GM12878 (cell line): Measurements from ENCODE around the gene IMP3. TPM values are rescaled to one million over a fixed set of nuclear protein-coding genes. Genes with fewer than 3 reads are reported as not detected.

Experiments
- ATAC-seq: fragments of 200-7000 bp; cut with Tn5 transposase; 3 replicates; pipeline ENCODE4 v1.9.1; 2020; ENCODE audit warnings: mild to moderate bottlenecking, moderate library complexity
- BruUV-seq: library from RNA; stranded (reverse); fragments of 400-500 nt; replicated peaks from 2 replicates; lab custom pipeline; 2021; lab: Mats Ljungman, UMichigan
- CTCF ChIA-PET: fragments of 300-600 bp; sonication (Branson Sonifier 250); formaldehyde crosslinking; extraction: SDS; loops from one replicate; lab custom pipeline; 2021; ENCODE audit warnings: inconsistent platforms; lab: Yijun Ruan, JAX
- POLR2A ChIA-PET: fragments of 350-600 bp; formaldehyde crosslinking; extraction: SDS; loops from one replicate; lab custom pipeline; 2021; ENCODE audit warnings: inconsistent platforms; lab: Charles Lee
- RAD21 ChIA-PET: fragments of 300-600 bp; sonication (Branson Sonifier 250); formaldehyde crosslinking; loops from one replicate; lab custom pipeline; 2023; ENCODE audit warnings: antibody characterized with exemption; ENCODE audit not compliant: unreplicated experiment; lab: Charles Lee
- SMC1A ChIA-PET: fragments of 300-600 bp; sonication (Branson Sonifier 250); formaldehyde crosslinking; loops from one replicate; lab custom pipeline; 2023; ENCODE audit not compliant: unreplicated experiment, uncharacterized antibody; lab: Charles Lee
- DNase-seq: peaks from one replicate; pipeline ENCODE4 v3.0.0-alpha.2; 2011; ENCODE audit warnings: low read depth, low spot score
- FAIRE-seq: peaks from 3 replicates; lab custom pipeline; 2011; peaks lifted over from hg19 to GRCh38; lab: Jason Lieb, UNC
- H2AFZ ChIP-seq: 2 replicates; pipeline ENCODE4 v1.6.0; 2011; ENCODE audit warnings: low read depth, low read length, control low read depth; ENCODE audit not compliant: control insufficient read depth
- H3K27ac ChIP-seq: 2 replicates; pipeline ENCODE4 v1.5.1; 2011; ENCODE audit warnings: control low read depth; ENCODE audit not compliant: control insufficient read depth, insufficient read depth
- H3K27me3 ChIP-seq, 2 experiments: replicated peaks in 1 of 2; 2 replicates each; pipeline versions ENCODE4 v1.6.0 to v1.6.1; 2011; ENCODE audit warnings: low read length in 1 of 2; ENCODE audit not compliant: control insufficient read depth in 2 of 2, insufficient read depth in 2 of 2
- H3K36me3 ChIP-seq, 2 experiments: 2 replicates each; pipeline ENCODE4 v1.5.1; 2011; ENCODE audit warnings: low read length in 1 of 2; ENCODE audit not compliant: control insufficient read depth in 2 of 2, insufficient read depth in 2 of 2
- H3K4me1 ChIP-seq: 2 replicates; pipeline ENCODE4 v1.6.1; 2011; ENCODE audit warnings: mild to moderate bottlenecking, low read length, moderate library complexity, mixed read lengths; ENCODE audit not compliant: control insufficient read depth, insufficient read depth
- H3K4me2 ChIP-seq: 2 replicates; pipeline ENCODE4 v1.6.0; 2011; ENCODE audit warnings: control low read depth; ENCODE audit not compliant: control insufficient read depth, insufficient read depth
- H3K4me3 ChIP-seq: fragments of 200-600 bp; sonication (generic); 2 replicates; pipeline ENCODE4 v1.5.1; 2016
- H3K79me2 ChIP-seq: 2 replicates; pipeline ENCODE4 v1.6.0; 2011; ENCODE audit warnings: low read length; ENCODE audit not compliant: control insufficient read depth, insufficient read depth
- H3K9ac ChIP-seq: 2 replicates; pipeline ENCODE4 v1.8.0; 2011; ENCODE audit warnings: low read length, control low read depth, mixed read lengths; ENCODE audit not compliant: control insufficient read depth, insufficient read depth
- H3K9me3 ChIP-seq: replicated peaks from 3 replicates; pipeline ENCODE4 v1.5.1; 2011; ENCODE audit warnings: mild to moderate bottlenecking, low read length; ENCODE audit not compliant: control insufficient read depth, insufficient read depth
- H4K20me1 ChIP-seq: 2 replicates; pipeline ENCODE4 v1.6.0; 2011; ENCODE audit not compliant: control insufficient read depth, insufficient read depth
- BCL11A ChIP-seq: IDR thresholded peaks from 2 replicates; pipeline ENCODE4 v1.6.1; 2011; ENCODE audit warnings: low read depth, low read length
- DPF2 ChIP-seq: fragments of 450-650 bp; IDR thresholded peaks from 2 replicates; pipeline ENCODE4 v1.6.1; 2017; ENCODE audit warnings: mild to moderate bottlenecking
- ETV6 ChIP-seq, 2 experiments: fragments of 450-650 bp in 1 of 2; IDR thresholded peaks in 1 of 2; conservative IDR thresholded peaks in 1 of 2; 2 replicates each; pipeline ENCODE4 v1.6.1; 2014; ENCODE audit warnings: antibody characterized with exemption in 1 of 2, borderline replicate concordance in 1 of 2, low read depth in 1 of 2, mild to moderate bottlenecking in 1 of 2, moderate library complexity in 1 of 2
- FOXM1 ChIP-seq: IDR thresholded peaks from 2 replicates; pipeline ENCODE4 v1.6.1; 2012; ENCODE audit warnings: low read depth, mild to moderate bottlenecking, inconsistent platforms, low read length, moderate library complexity
- JUNB ChIP-seq: IDR thresholded peaks from 2 replicates; pipeline ENCODE4 v1.6.1; 2016; ENCODE audit warnings: antibody characterized with exemption, mild to moderate bottlenecking
- KDM1A ChIP-seq: fragments of 200-600 bp; sonication (generic); IDR thresholded peaks from 2 replicates; pipeline ENCODE4 v1.6.1; 2016; ENCODE audit warnings: borderline replicate concordance
- KLF5 ChIP-seq: fragments of 450-650 bp; IDR thresholded peaks from 2 replicates; pipeline ENCODE4 v1.6.1; 2014; ENCODE audit warnings: mild to moderate bottlenecking; ENCODE audit not compliant: partially characterized antibody
- NR2F1 ChIP-seq: fragments of 450-650 bp; conservative IDR thresholded peaks from 2 replicates; pipeline ENCODE4 v1.6.1; 2017; ENCODE audit warnings: mild to moderate bottlenecking
- POLR2AphosphoS2 ChIP-seq: IDR thresholded peaks from 2 replicates; pipeline ENCODE4 v1.6.1; 2011; ENCODE audit warnings: low read depth, mild to moderate bottlenecking, low read length, improper control_type of control experiment, moderate library complexity
- RCOR1 ChIP-seq: conservative IDR thresholded peaks from 2 replicates; pipeline ENCODE4 v1.6.1; 2012; ENCODE audit warnings: low read depth, low read length, improper control_type of control experiment
- RELB ChIP-seq: fragments of 450-650 bp; IDR thresholded peaks from 2 replicates; pipeline ENCODE4 v1.6.1; 2017; ENCODE audit warnings: low read depth, mild to moderate bottlenecking, moderate library complexity
- SIX5 ChIP-seq: IDR thresholded peaks from 2 replicates; pipeline ENCODE4 v1.6.1; 2011; ENCODE audit warnings: mild to moderate bottlenecking, low read depth, low read length, moderate library complexity; ENCODE audit not compliant: severe bottlenecking
- SMAD5 ChIP-seq: IDR thresholded peaks from 2 replicates; pipeline ENCODE4 v1.6.1; 2016; ENCODE audit warnings: antibody characterized with exemption, low read depth
- SPI1 ChIP-seq: IDR thresholded peaks from 2 replicates; pipeline ENCODE4 v1.6.1; 2011; ENCODE audit warnings: low read depth, mild to moderate bottlenecking, low read length, moderate library complexity, borderline replicate concordance; ENCODE audit not compliant: insufficient read depth
- TBL1XR1 ChIP-seq: IDR thresholded peaks from 2 replicates; pipeline ENCODE4 v1.6.1; 2012; ENCODE audit warnings: low read depth, low read length, improper control_type of control experiment
- TCF12 ChIP-seq: IDR thresholded peaks from 2 replicates; pipeline ENCODE4 v1.6.1; 2011; ENCODE audit warnings: low read depth, mild to moderate bottlenecking, low read length
- ZNF217 ChIP-seq: fragments of 450-650 bp; IDR thresholded peaks from 2 replicates; pipeline ENCODE4 v1.6.1; 2017; ENCODE audit warnings: antibody characterized with exemption, mild to moderate bottlenecking
- WGBS: methylation state at CpG from one replicate; pipeline ENCODE4 v1.1.6; 2016; ENCODE audit warnings: low lambda C conversion rate; ENCODE audit not compliant: insufficient replicate concordance, insufficient coverage; ENCODE audit errors: missing lambda C conversion rate; 5-methylcytosine and 5-hydroxymethylcytosine counted together
- in situ Hi-C: fragments of 300-500 bp; cut with MboI; formaldehyde crosslinking; loops from 9 replicates; pipeline ENCODE4 v1.14.3; 2018; ENCODE audit warnings: mixed read lengths
- intact Hi-C: fragments of 100-400 bp; cut with micrococcal nuclease; formaldehyde crosslinking; loops from one replicate; pipeline ENCODE4 v1.14.2; 2022; ENCODE audit not compliant: unreplicated experiment
- polyA plus RNA-seq, 11 experiments: library from polyadenylated mRNA; depleted of rRNA in 4 of 11; unstranded in 6 of 11; stranded (reverse) in 5 of 11; fragments of >200 nt; fragmentation: Nextera tagmentation in 4 of 11; fragmentation: Illumina TruSeq in 1 of 11; extraction: Ambion mirVana in 4 of 11; extraction: Trizol in 1 of 11; gene quantifications; 1 replicate in 1 of 11; 2 replicates in 10 of 11; pipeline versions ENCODE4 v1.2.1 to v1.2.3, GENCODE V29; 2011 to 2016; ENCODE audit warnings: inconsistent platforms in 2 of 11, missing spikeins in 2 of 11, low read depth in 1 of 11
- total RNA-seq, 4 experiments: library from RNA; depleted of rRNA in 3 of 4; stranded (reverse); fragments of >200 nt in 3 of 4; fragmentation: Illumina TruSeq in 1 of 4; extraction: Trizol in 1 of 4; gene quantifications; 2 replicates each; pipeline versions ENCODE4 v1.2.1 to v1.2.3, GENCODE V29; 2013 to 2021
- TF ChIP-seq, protein P1 (sequence below): IDR thresholded peaks from 2 replicates; pipeline ENCODE4 v1.6.1; 2011; ENCODE audit warnings: low read depth, mild to moderate bottlenecking, low read length, moderate library complexity, borderline replicate concordance; ENCODE audit errors: extremely low read depth
- TF ChIP-seq, protein P2 (sequence below), 3 experiments: IDR thresholded peaks in 2 of 3; conservative IDR thresholded peaks in 1 of 3; 2 replicates each; pipeline ENCODE4 v1.5.1; 2011; ENCODE audit warnings: low read depth in 3 of 3, low read length in 3 of 3, mild to moderate bottlenecking in 3 of 3, control low read depth in 2 of 3, moderate library complexity in 2 of 3, inconsistent platforms in 1 of 3, mixed read lengths in 1 of 3; ENCODE audit not compliant: control insufficient read depth in 2 of 3, insufficient read depth in 1 of 3; ENCODE audit errors: extremely low read depth in 1 of 3

Gene IMP3
- total and polyA plus RNA-seq, 10 of the 15 experiments (the other 5 are each of a cell fraction or from before 2014, with no cell fraction given): 13.3 to 208 (median 85.2) TPM

DNA sequence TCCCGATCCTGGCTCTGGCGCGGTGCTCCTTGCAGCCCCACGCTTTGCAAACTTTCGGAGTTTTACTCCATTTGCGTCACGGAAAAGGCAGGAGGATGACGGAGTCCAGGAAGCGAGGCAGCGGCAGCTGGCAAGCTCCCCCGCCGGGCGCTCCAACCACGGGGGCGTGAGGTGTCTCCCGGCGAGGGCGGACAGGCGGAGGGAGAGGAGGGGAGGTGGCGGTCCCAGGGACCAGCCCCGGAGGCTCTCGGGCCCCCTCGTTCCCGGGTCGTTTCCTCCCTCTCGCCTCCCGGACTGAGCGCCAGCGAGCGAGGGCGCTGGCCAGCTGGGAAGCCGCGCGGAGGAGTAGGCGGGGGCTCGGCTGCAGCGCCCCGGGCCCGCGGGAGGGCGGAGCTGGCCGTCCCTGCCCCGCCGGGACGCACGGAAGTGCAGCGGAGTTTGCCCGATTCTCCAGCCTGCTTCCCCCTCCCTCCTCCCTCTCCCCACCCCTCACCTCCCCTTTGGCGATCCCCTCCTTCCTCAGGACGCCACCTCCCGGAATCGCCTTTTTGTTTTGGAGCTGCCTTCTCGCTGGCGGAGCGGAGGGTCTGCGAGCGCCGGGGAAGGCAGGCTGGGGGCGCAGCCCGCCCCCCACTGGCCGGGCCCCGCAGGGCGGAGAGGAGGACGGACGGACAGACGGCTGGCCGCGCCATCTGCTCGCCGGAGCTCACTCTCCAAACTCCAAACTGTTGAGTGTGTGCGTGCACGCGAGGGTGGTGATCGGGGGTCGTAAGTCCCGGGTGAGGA is 7.5 kb upstream of the IMP3 start, which contains the start of gene SNX33:
Gene SNX33, plus strand, starts transcription at position 543 of the 786 bp plus-strand sequence. CDS start 1,191 bp downstream, outside the sequence.
- POLR2A ChIA-PET: interaction anchor here (0.6 to 2.0 kb wide), 8 partner anchors 8 to 869 kb away, joined by 3 to 12 read pairs (median 4); partner anchors contain the start of genes IMP3, MAN2C1 and SNUPN
- Histone ChIP-seq H3K4me3 (peak within 1 kb of the TSS; percentile 91), H3K4me2 (peak within 1 kb of the TSS; percentile 94), H3K27me3 (peaks cover 0 to 2% of the 10 kb centered on the region in 2 experiments; a peak in 2 of 4 replicates), H3K4me1 (0 out of 2 replicates have a peak, but pooled peaks cover 2% of the 10 kb centered on the region), H3K36me3 (no peaks in the 10 kb centered on the region), H3K9me3 (no peaks in the 10 kb centered on the region), H2AFZ (peak within 1 kb of the TSS; percentile 85), H3K79me2 (no peaks in the 10 kb centered on the region), H3K9ac (peak within 1 kb of the TSS; percentile 62), H4K20me1 (no peaks in the 10 kb centered on the region), H3K27ac (no peak within 1 kb of the TSS)
- FAIRE-seq: no peak
- RAD21 ChIA-PET: interaction anchor here (0.9 to 2.6 kb wide), 7 partner anchors 22 to 280 kb away, joined by 3 to 10 read pairs (median 5); partner anchors contain the start of genes MAN2C1 and SNUPN
- intact Hi-C loops: loop anchor here (10.0 kb wide), 1 partner anchor 713 kb away; the partner anchor contains the start of gene COX5A
- no peak for DNase-seq
- CTCF ChIA-PET: interaction anchor here (0.6 to 2.9 kb wide), 15 partner anchors 8 to 653 kb away, joined by 3 to 27 read pairs (median 4); partner anchors contain the start of genes IMP3, MAN2C1 and SNUPN
- 2% methylated on average over 65 of the region's 76 CpGs for WGBS
- BruUV-seq: no TSS peak
- peak; percentile 81 for ATAC-seq
- in situ Hi-C loops: no loop called here
- SMC1A ChIA-PET: interaction anchor here (1.0 to 1.9 kb wide), 5 partner anchors 22 to 280 kb away, joined by 3 to 10 read pairs (median 4); partner anchors contain the start of genes MAN2C1 and SNUPN
- TF ChIP-seq KLF5: no peak
- TF ChIP-seq TCF12: 0 out of 2 replicates have a peak, but pooled peaks have one; percentile 8
- TF ChIP-seq FOXM1: no peak
- TF ChIP-seq ETV6 (conservative IDR thresholded peaks at IDR 0.05 in 1 of 2, IDR thresholded peaks at IDR 0.05 in 1 of 2; ENCODE audit: borderline replicate concordance in 1 of 2, low read depth in 1 of 2): no peak
- TF ChIP-seq KDM1A: no peak
- no peak for TF ChIP-seq SPI1
- no peak for TF ChIP-seq JUNB
- TF ChIP-seq ZNF217: no peak
- TF ChIP-seq BCL11A: no peak
- no peak for TF ChIP-seq NR2F1
- TF ChIP-seq, protein P1, sequence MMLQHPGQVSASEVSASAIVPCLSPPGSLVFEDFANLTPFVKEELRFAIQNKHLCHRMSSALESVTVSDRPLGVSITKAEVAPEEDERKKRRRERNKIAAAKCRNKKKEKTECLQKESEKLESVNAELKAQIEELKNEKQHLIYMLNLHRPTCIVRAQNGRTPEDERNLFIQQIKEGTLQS: no peak
- no peak for TF ChIP-seq POLR2AphosphoS2
- no peak for TF ChIP-seq SMAD5
- TF ChIP-seq SIX5: no peak
- TF ChIP-seq RELB: 0 out of 2 replicates have a peak, but pooled peaks have one; percentile 37
- no peak for TF ChIP-seq RCOR1
- TF ChIP-seq, protein P2, sequence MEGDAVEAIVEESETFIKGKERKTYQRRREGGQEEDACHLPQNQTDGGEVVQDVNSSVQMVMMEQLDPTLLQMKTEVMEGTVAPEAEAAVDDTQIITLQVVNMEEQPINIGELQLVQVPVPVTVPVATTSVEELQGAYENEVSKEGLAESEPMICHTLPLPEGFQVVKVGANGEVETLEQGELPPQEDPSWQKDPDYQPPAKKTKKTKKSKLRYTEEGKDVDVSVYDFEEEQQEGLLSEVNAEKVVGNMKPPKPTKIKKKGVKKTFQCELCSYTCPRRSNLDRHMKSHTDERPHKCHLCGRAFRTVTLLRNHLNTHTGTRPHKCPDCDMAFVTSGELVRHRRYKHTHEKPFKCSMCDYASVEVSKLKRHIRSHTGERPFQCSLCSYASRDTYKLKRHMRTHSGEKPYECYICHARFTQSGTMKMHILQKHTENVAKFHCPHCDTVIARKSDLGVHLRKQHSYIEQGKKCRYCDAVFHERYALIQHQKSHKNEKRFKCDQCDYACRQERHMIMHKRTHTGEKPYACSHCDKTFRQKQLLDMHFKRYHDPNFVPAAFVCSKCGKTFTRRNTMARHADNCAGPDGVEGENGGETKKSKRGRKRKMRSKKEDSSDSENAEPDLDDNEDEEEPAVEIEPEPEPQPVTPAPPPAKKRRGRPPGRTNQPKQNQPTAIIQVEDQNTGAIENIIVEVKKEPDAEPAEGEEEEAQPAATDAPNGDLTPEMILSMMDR (IDR thresholded peaks at IDR 0.05 in 2 of 3, conservative IDR thresholded peaks at IDR 0.05 in 1 of 3; ENCODE audit: control insufficient read depth in 2 of 3, extremely low read depth in 1 of 3, insufficient read depth in 1 of 3, low read depth in 3 of 3, low read length in 3 of 3): peak; percentile 34 to 61 (median 57)
- no peak for TF ChIP-seq TBL1XR1
- peak; percentile 57; the same call in 1 of the 2 replicates for TF ChIP-seq DPF2
